ENCODE results near the gene TBC1D9. TPM values are rescaled to one million over a fixed set of nuclear protein-coding genes. Genes with fewer than 3 reads are reported as not detected.

The TBC1D9 gene
- total RNA-seq: 12.7 and 16.1 TPM in 2 replicates

DNA sequence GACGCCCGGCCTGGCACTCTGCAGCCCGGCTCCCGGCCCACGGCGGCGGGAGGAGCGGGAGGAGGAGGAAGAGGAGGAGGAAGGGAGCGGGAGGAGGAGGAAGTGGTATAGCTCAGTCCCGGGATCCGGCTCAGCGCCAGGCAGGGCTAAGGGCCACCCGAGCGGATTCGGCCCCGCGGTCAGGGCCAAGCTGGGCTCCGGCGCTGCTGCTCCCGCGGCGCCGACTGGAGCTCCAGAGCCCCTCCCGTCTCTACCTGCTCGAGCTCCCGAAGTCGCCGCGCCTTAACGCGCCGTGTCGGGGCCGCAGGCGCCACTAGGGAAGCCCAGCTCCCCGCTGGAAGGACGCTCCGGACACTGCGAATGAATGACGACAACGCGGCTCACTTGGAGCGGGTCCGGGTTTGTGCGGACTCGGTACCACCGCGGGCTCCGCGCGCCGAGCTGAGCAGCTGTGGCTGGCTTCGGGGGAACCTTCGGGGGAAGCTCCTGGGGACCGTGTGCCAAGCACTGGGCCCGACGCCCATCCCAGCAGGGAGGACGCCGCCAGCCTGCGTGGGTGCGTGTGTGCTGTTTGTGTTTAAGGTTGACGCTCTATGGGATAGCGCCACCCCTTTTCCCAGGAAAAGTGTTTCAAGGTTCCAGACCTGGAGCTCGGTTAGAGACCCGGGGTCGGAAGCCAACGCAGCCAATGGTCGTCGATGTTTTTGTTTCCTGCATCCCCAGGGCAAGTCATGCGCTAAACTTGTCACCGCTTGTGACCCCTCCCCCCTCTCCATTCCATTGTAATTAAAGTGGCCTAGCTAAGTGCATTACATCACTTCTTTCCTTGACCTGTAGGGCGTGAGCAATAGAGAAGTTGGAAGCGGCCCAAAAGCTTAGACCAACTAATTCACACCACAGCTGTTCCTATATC, at the start of gene TBC1D9:
Gene TBC1D9 (minus strand): TSS at position 67 of the 913 bp plus-strand sequence. CDS start 340 bp downstream, outside the sequence.

Other genes with a start within 250 kb of the TBC1D9 start
- 22.2 and 26.1 TPM in 2 replicates for gene ELMOD2, start 232.2 kb downstream of the TBC1D9 start, total RNA-seq
- gene UCP1, start 187.4 kb downstream of the TBC1D9 start, total RNA-seq: not detected in 2 replicates